Activated naive CD4-positive, alpha-beta T cell treated with anti-CD3 and anti-CD28 coated beads for 36 hours (primary cell): ENCODE data around the gene EIF2S2. TPM values are rescaled to one million over a fixed set of nuclear protein-coding genes. Genes with fewer than 3 reads are reported as not detected.

Source experiments
- CTCF ChIA-PET: fragments of 350-600 bp; sonication (Branson Sonifier 250); formaldehyde crosslinking; loops from one replicate; lab custom pipeline; 2021; ENCODE audit warnings: antibody characterized with exemption; lab: Charles Lee
- DNase-seq: peaks from one replicate; pipeline ENCODE4 v3.0.0-alpha.2; 2020
- H3K27ac Mint-ChIP-seq: one replicate; pipeline ENCODE4 v1.8.0; 2021; ENCODE audit warnings: mild to moderate bottlenecking, mixed read lengths
- H3K27me3 Mint-ChIP-seq: one replicate; pipeline ENCODE4 v1.8.0; 2021; ENCODE audit warnings: low read depth, mixed read lengths
- H3K36me3 Mint-ChIP-seq: one replicate; pipeline ENCODE4 v1.8.0; 2021; ENCODE audit warnings: low read depth, mixed read lengths
- H3K4me1 Mint-ChIP-seq: one replicate; pipeline ENCODE4 v1.8.0; 2021; ENCODE audit warnings: low read depth, mixed read lengths
- H3K4me3 Mint-ChIP-seq: one replicate; pipeline ENCODE4 v1.8.0; 2021; ENCODE audit warnings: mild to moderate bottlenecking, moderate library complexity, mixed read lengths
- H3K9me3 Mint-ChIP-seq: one replicate; pipeline ENCODE4 v1.8.0; 2021; ENCODE audit warnings: mixed read lengths
- intact Hi-C: fragments of 100-400 bp; cut with micrococcal nuclease; formaldehyde crosslinking; loops from one replicate; pipeline ENCODE4 v1.15.1; 2023
- total RNA-seq, 2 experiments: library from RNA; stranded (reverse); gene quantifications; one replicate each; pipeline ENCODE4 v1.2.3, GENCODE V29; 2021

The EIF2S2 gene
- total RNA-seq, 2 experiments from 2014 or later = 202 to 207 TPM

DNA sequence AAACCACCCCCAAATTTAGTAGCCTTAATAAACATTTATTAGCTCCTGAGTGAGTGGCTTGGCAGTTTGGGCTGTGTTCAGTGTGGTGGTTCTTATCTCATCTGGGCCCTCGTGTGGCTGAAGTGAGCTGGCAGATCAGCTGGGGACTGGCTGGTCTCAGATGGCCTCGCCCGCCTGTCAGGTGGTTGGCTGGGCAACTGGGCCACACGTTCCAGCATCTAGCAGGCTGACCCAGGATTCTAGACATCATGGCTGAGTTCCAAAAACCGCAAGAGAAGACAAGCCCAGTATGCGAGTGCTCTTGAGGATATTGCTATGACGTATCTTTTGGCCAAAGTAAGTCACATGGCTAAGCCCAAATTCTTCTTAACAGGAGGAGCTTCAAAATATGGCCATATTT lies 28.9 kb downstream of the EIF2S2 start:
- CTCF ChIA-PET = interaction anchor here (0.6 kb wide), 1 partner anchor 156 kb away, joined by 6 read pairs; no protein-coding TSS in a partner anchor
- DNase-seq = no peak
- H3K27ac Mint-ChIP-seq = peak overlapping the region; percentile 25
- no peak overlapping the region for H3K4me3 Mint-ChIP-seq
- peaks cover 21% of the 10 kb centered on the region for H3K36me3 Mint-ChIP-seq
- intact Hi-C loops = no loop called here
- H3K4me1 Mint-ChIP-seq = no peaks in the 10 kb centered on the region
- H3K9me3 Mint-ChIP-seq = no peaks in the 10 kb centered on the region
- no peaks in the 10 kb centered on the region for H3K27me3 Mint-ChIP-seq

DNA sequence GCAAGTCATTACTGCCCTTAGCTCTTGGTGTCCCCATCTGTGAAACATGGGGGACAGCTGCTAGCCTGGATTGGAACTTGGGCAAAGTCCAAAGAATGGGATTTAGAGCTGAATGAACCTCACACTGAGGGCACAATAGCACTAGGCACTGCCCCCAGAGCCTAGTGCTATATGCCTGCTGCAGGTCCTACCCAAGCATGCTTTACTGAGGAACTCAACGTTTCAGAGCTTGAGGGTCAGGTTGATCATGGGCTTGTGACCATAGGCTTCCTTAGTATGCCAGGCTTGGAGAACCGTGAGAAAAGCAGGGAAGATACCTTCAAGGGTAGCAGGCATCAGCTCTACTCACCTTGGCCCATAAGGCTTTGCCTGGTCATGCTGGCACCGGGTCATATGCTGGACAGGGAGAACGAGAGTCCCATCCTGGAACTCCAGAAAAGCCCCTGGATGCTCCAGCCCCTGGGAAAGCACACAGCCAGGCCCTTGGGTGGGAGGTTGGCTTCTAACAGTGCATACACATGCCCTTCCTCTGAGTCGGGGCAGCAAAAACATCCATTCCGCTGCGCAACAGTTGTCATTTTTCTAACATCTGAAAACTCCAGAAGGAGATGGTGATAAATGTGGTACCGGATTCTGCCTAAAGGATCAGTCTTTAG lies 29.7 kb downstream of the EIF2S2 start:
- no peak overlapping the region for H3K27ac Mint-ChIP-seq
- H3K27me3 Mint-ChIP-seq = no peaks in the 10 kb centered on the region
- no peak for DNase-seq
- H3K4me3 Mint-ChIP-seq = no peak overlapping the region
- H3K9me3 Mint-ChIP-seq = no peaks in the 10 kb centered on the region
- CTCF ChIA-PET = interaction anchor here (0.6 to 1.0 kb wide), 2 partner anchors 46 to 155 kb away, joined by 5 to 6 read pairs; no protein-coding TSS in a partner anchor
- H3K36me3 Mint-ChIP-seq = peaks cover 20% of the 10 kb centered on the region
- intact Hi-C loops = no loop called here
- no peaks in the 10 kb centered on the region for H3K4me1 Mint-ChIP-seq

DNA sequence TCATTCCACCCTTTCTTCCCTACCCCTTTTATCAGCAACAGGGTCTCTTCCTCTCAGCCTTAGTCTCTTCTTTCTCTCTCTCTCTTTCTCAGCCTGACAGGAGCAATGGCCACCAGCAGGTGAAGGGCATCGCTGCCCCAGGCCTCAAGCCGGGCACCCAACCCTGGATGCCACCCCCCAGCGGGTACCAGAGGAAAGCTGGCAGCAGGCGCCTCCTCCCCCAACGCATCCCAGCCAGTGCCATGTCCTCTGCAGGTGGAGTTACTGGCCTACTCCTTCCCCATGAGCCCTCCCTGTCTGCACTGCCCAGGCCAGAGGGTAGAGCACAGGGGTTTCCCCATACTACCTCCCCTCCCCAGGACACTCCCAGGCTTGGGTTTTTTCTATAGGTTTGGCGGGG lies 32.2 kb downstream of the EIF2S2 start:
- Mint-ChIP-seq H3K4me3 (no peak overlapping the region), H3K27me3 (no peaks in the 10 kb centered on the region), H3K36me3 (peaks cover 15% of the 10 kb centered on the region), H3K9me3 (no peaks in the 10 kb centered on the region), H3K27ac (no peak overlapping the region), H3K4me1 (no peaks in the 10 kb centered on the region)
- no peak for DNase-seq
- intact Hi-C loops = no loop called here
- CTCF ChIA-PET = no interaction called here

DNA sequence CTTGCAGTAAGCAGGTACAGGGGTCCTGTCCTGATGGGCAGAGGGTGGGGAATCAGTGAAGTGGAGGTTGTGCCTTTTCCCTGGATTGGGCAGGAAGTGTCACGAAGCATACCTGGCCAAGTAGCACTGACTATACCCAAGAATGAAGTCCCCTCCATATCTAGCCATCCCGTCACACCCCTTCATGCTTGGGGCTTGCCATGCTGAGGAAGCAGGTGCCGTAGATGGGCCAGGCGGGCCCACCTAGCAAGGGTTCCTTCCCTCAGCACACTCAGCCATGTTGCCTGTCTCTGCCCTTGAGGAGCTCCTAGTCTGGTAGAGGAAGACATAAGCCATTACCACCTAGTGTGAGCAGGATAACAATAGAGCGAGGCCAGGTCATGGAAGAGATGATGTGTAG lies 33.5 kb downstream of the EIF2S2 start:
- CTCF ChIA-PET = interaction anchor here (0.9 kb wide), 1 partner anchor 163 kb away, joined by 5 read pairs; no protein-coding TSS in a partner anchor
- peaks cover 5% of the 10 kb centered on the region for H3K4me1 Mint-ChIP-seq
- H3K4me3 Mint-ChIP-seq = no peak overlapping the region
- H3K27me3 Mint-ChIP-seq = no peaks in the 10 kb centered on the region
- H3K27ac Mint-ChIP-seq = no peak overlapping the region
- DNase-seq = no peak
- H3K9me3 Mint-ChIP-seq = no peaks in the 10 kb centered on the region
- peaks cover 14% of the 10 kb centered on the region for H3K36me3 Mint-ChIP-seq
- intact Hi-C loops = no loop called here

DNA sequence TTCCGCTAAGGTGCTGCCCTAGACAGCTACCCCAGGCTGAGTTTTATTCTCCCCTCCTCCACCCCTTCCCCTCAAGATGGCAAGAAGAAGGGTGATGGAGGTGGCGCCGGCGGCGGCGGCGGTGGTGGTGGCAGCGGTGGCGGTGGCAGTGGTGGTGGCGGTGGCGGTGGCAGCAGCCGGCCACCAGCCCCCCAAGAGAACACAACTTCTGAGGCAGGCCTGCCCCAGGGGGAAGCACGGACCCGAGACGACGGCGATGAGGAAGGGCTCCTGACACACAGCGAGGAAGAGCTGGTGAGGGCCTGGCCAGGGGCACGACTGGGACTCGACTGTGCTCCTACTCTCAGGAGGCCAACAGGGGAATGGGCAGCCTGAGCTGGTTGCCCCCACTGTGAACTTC lies 35.1 kb downstream of the EIF2S2 start:
- intact Hi-C loops = no loop called here
- no peak for DNase-seq
- Mint-ChIP-seq H3K9me3 (no peaks in the 10 kb centered on the region), H3K27me3 (no peaks in the 10 kb centered on the region), H3K27ac (no peak overlapping the region), H3K36me3 (peaks cover 10% of the 10 kb centered on the region), H3K4me3 (no peak overlapping the region), H3K4me1 (peaks cover 7% of the 10 kb centered on the region)
- CTCF ChIA-PET = interaction anchor here (0.5 to 0.9 kb wide), 4 partner anchors 30 to 1888 kb away, joined by 3 to 8 read pairs (median 4); no protein-coding TSS in a partner anchor

DNA sequence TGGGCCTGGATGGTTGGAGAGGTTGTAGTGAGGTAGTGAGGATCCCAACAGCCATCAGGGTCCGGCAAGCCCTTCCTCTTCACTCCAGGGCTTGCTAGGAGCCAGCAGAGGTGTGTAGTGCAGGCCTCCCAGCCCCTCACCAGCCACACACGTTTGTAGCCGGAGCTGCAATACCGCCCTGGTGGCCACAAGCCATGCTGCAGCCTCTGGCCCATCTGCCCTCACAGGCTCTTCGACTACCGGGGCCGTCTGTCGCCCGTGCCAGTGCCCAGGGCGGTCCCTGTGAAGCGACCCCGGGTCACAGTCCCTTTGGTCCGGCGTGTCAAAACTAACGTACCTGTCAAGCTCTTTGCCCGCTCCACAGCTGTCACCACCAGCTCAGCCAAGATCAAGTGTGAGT lies 36.4 kb downstream of the EIF2S2 start:
- Mint-ChIP-seq H3K36me3 (peaks cover 7% of the 10 kb centered on the region), H3K27me3 (no peaks in the 10 kb centered on the region), H3K4me3 (no peak overlapping the region), H3K4me1 (peaks cover 10% of the 10 kb centered on the region), H3K27ac (no peak overlapping the region), H3K9me3 (no peaks in the 10 kb centered on the region)
- intact Hi-C loops = no loop called here
- no peak for DNase-seq
- CTCF ChIA-PET = interaction anchor here (2.3 kb wide), 1 partner anchor 161 kb away, joined by 5 read pairs; no protein-coding TSS in a partner anchor

DNA sequence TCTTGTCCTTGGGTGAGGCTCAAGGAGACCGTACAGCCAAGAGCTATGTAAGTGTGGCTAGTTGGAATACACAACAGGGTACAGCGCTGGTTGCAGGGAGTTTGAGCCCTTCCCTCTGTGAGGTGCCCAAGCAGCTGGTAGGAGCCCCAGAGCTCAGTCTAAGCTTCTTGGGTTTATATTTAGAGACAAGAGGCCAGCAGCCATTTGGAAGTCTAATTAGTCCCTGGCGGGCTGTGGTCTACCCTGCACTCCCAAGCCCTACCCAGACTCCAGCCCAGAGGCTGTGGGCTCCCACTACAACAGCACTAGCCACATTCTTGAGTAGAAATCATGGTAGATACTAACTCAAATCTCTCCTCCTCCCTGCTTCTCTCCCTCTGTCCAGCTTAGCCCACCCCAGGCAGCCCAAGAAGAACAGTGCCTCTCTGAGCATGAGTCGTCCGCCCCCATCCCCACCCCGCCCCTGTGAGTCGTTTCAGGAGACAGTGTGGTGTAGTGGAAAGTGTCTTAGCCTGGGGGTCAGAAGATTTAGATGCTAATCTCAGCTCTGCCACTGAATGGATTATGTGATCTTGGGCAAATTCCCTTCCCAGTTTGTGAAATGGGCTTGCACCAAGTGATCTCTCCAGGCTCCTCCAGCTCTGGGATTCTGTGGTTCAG lies 37.8 kb downstream of the EIF2S2 start:
- intact Hi-C loops = no loop called here
- peak overlapping the region; percentile 55 for H3K27ac Mint-ChIP-seq
- CTCF ChIA-PET = interaction anchor here (0.8 to 2.3 kb wide), 4 partner anchors 30 to 160 kb away, joined by 3 to 5 read pairs (median 4); no protein-coding TSS in a partner anchor
- no peaks in the 10 kb centered on the region for H3K9me3 Mint-ChIP-seq
- peaks cover 12% of the 10 kb centered on the region for H3K4me1 Mint-ChIP-seq
- no peak overlapping the region for H3K4me3 Mint-ChIP-seq
- H3K36me3 Mint-ChIP-seq = peaks cover 5% of the 10 kb centered on the region
- H3K27me3 Mint-ChIP-seq = no peaks in the 10 kb centered on the region
- peak; percentile 35 for DNase-seq

DNA sequence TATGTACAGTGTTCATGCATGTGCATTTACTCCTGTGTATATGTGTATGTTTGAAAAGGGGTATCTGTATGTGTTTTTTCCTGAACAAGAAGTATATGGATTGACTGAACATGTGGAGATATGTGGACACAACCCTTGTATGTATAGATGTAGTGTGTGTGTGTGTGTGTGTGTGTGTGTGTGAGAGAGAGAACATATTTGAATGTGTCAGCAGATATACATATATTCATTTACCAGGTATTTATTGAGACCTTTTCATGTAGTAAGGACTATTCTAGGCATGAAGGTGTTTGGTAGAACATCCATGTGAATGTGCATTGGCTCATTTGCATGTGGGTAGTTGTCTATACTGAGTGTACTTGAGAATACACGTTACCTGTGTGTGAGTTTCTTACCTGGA lies 39.3 kb downstream of the EIF2S2 start:
- peaks cover 22% of the 10 kb centered on the region for H3K4me1 Mint-ChIP-seq
- peak overlapping the region; percentile 4 for H3K27ac Mint-ChIP-seq

DNA sequence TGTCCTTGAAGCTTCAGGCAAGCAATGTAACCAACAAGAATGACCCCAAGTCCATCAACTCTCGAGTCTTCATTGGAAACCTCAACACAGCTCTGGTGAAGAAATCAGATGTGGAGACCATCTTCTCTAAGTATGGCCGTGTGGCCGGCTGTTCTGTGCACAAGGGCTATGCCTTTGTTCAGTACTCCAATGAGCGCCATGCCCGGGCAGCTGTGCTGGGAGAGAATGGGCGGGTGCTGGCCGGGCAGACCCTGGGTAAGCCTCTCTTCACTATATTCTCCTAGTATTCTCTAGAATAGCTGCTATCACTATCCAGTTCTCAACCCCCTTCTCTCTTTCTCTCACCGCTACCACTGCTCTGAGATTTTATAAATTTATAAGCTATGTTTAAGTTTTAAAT lies 40.0 kb downstream of the EIF2S2 start:
- intact Hi-C loops = no loop called here
- peaks cover 5% of the 10 kb centered on the region for H3K36me3 Mint-ChIP-seq
- H3K27ac Mint-ChIP-seq = no peak overlapping the region

More for the DNA sequence above, 39.3 kb downstream of the EIF2S2 start:
- Mint-ChIP-seq H3K4me3 (no peak overlapping the region), H3K27me3 (no peaks in the 10 kb centered on the region), H3K9me3 (no peaks in the 10 kb centered on the region), H3K36me3 (peaks cover 5% of the 10 kb centered on the region)
- no peak for DNase-seq
- intact Hi-C loops = no loop called here
- CTCF ChIA-PET = interaction anchor here (0.9 kb wide), 2 partner anchors 19 to 137 kb away, joined by 3 read pairs; no protein-coding TSS in a partner anchor

DNA sequence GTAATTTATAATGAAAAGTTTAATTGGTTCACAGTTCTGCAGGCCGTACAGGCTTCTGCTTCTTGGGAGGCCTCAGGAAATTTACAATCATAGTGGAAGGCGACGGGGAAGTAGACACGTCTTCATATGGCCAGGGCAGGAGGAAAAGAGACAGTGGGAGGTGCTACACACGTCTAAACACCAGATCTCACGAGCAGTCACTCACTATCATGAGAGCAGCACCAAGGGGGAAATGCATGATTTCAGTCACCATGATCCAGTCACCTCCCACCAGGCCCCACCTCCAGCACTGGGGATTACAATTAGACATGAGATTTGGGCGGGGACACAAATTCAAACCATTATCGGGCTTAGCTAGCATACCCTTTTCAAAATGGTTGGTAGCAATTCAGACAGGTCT lies 41.2 kb downstream of the EIF2S2 start:
- CTCF ChIA-PET = interaction anchor here (0.7 to 4.4 kb wide), 6 partner anchors 17 to 156 kb away, joined by 4 to 38 read pairs (median 6); no protein-coding TSS in a partner anchor
- no peaks in the 10 kb centered on the region for H3K36me3 Mint-ChIP-seq
- H3K27ac Mint-ChIP-seq = no peak overlapping the region
- no peaks in the 10 kb centered on the region for H3K27me3 Mint-ChIP-seq
- no peak for DNase-seq
- no peaks in the 10 kb centered on the region for H3K9me3 Mint-ChIP-seq
- H3K4me3 Mint-ChIP-seq = no peak overlapping the region
- intact Hi-C loops = loop anchor here (1.0 kb wide), 2 partner anchors 124 to 208 kb away; no protein-coding TSS in a partner anchor
- H3K4me1 Mint-ChIP-seq = peaks cover 23% of the 10 kb centered on the region

More for the DNA sequence above, 40.0 kb downstream of the EIF2S2 start:
- Mint-ChIP-seq H3K4me3 (no peak overlapping the region), H3K27me3 (no peaks in the 10 kb centered on the region), H3K9me3 (no peaks in the 10 kb centered on the region), H3K4me1 (peaks cover 23% of the 10 kb centered on the region)
- CTCF ChIA-PET = interaction anchor here (0.9 kb wide), 2 partner anchors 19 to 136 kb away, joined by 3 read pairs; no protein-coding TSS in a partner anchor
- DNase-seq = no peak

DNA sequence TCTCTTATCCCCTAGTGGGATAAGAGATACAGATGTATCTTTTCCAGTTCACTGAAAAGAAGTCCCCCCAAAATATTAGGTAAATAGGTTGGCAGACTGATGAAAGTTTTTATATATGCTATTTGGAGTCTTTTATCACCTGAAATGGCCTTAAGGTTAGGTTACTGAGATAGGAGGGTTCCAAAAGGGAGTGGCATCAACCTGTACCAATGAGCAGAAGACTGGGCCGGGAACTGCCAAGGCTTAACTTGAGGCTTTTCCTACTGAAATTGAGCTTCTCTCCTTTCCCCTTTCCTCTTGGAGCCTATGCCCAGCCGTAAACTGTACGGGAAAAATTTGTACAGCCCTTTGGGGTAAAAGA lies 42.0 kb downstream of the EIF2S2 start:
- Mint-ChIP-seq H3K36me3 (no peaks in the 10 kb centered on the region), H3K9me3 (no peaks in the 10 kb centered on the region), H3K27me3 (no peaks in the 10 kb centered on the region), H3K4me3 (no peak overlapping the region), H3K27ac (no peak overlapping the region), H3K4me1 (peaks cover 28% of the 10 kb centered on the region)
- DNase-seq = no peak
- CTCF ChIA-PET = interaction anchor here (0.7 to 4.4 kb wide), 10 partner anchors 10 to 207 kb away, joined by 3 to 38 read pairs (median 6); no protein-coding TSS in a partner anchor
- intact Hi-C loops = loop anchor here (1.0 kb wide), 2 partner anchors 123 to 207 kb away; no protein-coding TSS in a partner anchor
